Activated naive CD4-positive, alpha-beta T cell treated with Interleukin-2 at 50 U/mL for 16 hours (primary cell): ENCODE measurements around the gene MBD3L1.
A peak's percentile ranks its signal among the peaks of the same experiment; 100 is the strongest.

Experiments
- DNase-seq: peaks from one replicate; pipeline ENCODE4 v3.0.0-alpha.2; 2020

MBD3L1 gene

DNA sequence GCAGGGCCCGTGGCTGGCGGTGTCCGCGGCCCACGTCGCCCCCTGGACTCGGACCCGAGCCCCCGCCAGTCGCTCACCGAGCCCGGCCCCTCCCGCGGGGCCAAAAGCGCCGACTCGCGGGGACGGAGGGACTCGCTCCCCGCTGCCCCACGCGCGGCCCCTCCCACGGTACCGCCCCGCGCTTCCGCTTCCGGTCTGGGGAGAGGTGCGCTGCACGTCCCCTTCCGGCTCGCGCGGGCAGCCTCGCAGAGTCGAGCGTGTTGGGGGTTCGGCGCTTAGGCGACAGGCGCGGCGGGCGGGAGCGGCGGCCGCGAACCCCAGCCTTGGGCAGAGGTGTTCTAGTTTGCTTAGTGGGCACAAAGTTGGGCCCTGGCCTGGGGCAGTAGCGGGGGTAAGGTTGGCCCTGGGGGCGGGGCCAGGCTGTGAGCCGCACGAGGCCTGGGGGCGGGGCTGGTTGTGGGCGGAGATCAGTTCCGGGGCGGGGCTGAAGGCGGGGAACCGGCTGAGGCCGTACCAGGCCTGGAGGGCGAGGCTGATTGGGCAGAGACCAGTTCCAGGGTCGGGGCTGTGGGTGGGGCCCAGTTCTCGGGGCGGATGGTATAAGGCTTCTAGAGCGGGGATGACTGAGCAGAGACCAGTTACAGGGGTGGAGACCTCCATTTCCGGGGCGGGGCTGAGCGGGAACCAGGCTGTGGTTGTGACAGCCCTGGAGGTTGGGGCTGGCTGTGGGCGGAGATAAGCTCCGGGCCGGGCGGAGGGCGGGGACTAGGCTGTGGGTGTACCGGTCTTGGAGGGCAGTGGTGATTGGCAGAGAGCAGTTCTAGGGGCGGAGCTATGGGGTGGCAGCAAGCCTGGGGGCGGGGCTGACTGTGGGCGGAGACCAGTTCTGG is at the start of gene MBD3L1, which contains the start of gene ZNF558:
Gene MBD3L1 (plus strand): TSS at position 246 of the 890 bp plus-strand sequence. CDS start 10,302 bp downstream, outside the sequence.
Gene ZNF558 (minus strand): TSS at position 173 of the 890 bp plus-strand sequence. CDS start 9,645 bp downstream, outside the sequence.
- peak; percentile 100 for DNase-seq

GRCh38 chr19:8794823-8795222 is 37.4 kb upstream of the MBD3L1 start:
- DNase-seq = no peak

GRCh38 chr19:8806661-8807060 is 25.5 kb upstream of the MBD3L1 start:
- DNase-seq = no peak

- no peak for DNase-seq
Observed at GRCh38 chr19:8811315-8812172, 20.6 kb upstream of the MBD3L1 start.

GRCh38 chr19:8814176-8814575 is 18.0 kb upstream of the MBD3L1 start:
- DNase-seq = no peak

- DNase-seq = no peak
Observed at GRCh38 chr19:8815780-8816179, 16.4 kb upstream of the MBD3L1 start.

- no peak for DNase-seq
Observed at GRCh38 chr19:8820234-8820633, 11.9 kb upstream of the MBD3L1 start.

DNA sequence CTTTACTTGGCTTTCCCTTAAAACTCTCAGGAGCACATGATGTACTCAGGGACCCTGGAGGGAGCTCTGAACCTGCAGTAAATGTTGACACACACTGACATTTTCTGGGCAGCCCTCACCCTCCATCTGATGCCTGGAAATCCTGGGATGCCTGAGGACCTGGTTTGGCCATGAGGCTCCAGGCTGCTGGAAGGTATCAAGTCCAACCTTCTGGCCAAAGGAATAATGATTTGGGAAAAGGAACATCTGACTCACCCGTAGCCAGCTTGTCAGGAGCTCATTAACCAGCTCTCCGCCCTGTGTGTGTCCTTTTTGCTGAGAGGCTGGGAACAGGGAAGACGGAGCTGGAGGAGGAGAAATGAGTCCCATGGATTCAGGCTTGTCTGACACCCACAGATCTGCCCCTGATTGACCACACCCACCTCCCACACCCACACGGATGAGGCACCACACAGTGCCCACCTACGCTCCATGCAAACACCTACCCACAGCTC is 10.4 kb upstream of the MBD3L1 start:
- DNase-seq = no peak

GRCh38 chr19:8826371-8826770 is 5.8 kb upstream of the MBD3L1 start:
- DNase-seq = no peak

- DNase-seq = no peak
Observed at GRCh38 chr19:8827277-8827676, 4.9 kb upstream of the MBD3L1 start.

- DNase-seq = no peak
Observed at GRCh38 chr19:8831373-8831772, 804 bp upstream of the MBD3L1 start.

DNA sequence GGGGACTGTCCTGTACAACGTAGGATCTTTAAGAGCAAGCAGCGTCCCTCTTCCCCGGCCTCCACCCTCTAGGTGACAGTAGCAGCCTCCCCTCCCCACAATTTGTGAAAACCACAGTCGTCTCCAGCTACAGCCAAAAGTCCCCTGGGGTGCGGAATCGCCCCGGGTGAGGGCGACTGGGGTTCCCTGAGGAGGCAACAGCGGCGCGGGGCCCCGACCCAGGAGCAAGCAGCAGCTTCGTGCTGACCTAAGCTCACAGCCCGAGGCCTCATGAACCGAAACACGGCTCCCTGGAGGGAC is 395 bp upstream of the MBD3L1 start:
- DNase-seq = no peak

- no peak for DNase-seq
Observed at GRCh38 chr19:8835446-8835845, 3.3 kb downstream of the MBD3L1 start.

- DNase-seq = no peak
Observed at GRCh38 chr19:8835877-8836276, 3.7 kb downstream of the MBD3L1 start.

GRCh38 chr19:8840708-8841107 is 8.5 kb downstream of the MBD3L1 start:
- DNase-seq = no peak

- DNase-seq = no peak
Observed at GRCh38 chr19:8846819-8847218, 14.6 kb downstream of the MBD3L1 start.

DNA sequence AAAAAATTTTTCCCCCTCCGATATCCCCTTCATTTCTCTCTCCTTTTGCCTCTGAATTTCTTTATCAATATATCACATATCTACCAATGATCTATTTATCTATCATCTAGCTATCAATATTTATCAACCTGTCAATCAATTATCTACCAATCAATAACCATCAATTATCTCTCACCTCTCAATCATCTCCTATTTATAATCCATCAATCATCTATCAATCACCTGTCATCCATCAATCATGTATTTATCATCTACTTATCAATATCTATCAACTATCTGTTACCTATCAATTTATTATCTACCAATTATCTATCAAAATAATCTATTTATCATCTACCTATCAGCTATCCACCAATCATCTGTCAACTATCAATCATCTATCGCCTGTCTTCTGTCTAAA is 17.1 kb downstream of the MBD3L1 start:
- DNase-seq = no peak

DNA sequence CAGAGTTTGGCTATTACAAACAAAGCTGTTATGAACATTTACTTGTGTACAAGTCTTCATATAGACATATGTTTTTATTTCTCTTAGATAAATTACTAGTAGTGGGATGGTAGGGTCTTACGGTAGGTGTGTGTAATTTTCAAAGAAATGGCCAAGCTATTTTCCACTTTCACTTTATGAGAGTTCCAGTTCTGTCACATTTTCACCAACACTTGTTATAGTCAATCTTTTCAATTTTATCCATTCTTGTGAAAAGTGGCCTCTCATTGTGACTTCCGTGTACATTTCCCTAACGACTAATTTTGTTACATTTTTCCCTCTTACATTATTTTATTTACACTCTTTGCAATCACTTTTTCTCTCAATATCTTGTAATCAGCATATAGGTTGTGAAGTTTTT is 18.3 kb downstream of the MBD3L1 start:
- DNase-seq = no peak

GRCh38 chr19:8858260-8858659 is 26.1 kb downstream of the MBD3L1 start:
- no peak for DNase-seq

DNA sequence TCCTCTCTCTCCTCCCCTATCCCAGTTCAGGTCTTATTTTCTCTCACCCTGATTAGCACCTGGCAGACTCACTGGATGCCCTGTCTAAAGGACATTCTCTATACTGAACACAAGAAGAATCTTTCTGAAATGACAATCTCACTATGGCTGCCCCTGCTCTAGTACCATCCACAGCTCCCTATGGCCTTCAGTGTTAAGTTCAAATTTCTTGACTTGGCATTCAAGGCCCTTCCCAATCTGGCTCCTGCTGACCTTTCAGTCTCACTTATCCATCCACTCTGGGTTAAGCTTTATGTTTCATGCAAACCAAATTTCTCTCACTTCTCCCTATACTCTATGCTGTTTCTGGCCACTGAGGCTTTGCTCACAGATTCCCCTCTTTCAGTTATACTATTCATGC is 34.2 kb downstream of the MBD3L1 start:
- DNase-seq = no peak

DNA sequence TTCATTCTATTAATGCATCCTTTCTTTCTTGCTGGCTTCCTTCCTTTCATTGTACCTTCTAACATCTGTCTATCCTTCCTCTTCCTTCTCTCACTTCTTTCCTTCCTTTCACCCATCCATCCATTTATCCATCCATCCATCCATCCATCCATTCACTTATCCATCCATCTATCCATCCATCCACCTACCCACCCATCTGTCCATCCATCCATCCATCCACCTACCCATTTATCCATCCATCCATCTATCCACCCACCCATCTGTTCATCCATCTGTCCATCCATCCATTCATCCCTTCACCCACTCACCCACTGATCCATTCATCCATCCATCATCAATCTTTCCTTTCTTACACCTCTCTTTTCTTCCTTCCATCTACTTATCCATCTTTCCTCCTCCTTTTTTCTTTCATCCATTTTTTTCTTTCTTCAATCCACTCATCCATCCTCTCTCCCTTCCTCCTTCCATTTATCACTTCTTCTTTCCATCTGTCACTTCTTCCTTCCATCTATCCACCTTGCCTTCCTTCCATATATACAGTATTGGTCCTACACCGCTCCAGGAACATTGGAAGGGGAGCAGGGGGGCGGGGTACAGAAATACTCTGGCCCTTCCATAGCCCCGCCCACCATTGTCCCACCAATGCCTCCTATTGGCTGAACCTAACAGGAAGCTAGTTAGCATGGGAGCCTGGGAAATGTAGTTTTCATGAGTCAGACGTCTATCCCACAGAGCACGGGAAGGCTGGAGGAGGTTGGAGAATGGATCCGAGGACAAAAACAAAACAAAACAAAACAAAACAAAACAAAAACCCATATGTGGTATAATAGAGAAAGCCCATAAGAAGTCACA is 45.9 kb downstream of the MBD3L1 start:
- DNase-seq = no peak

DNA sequence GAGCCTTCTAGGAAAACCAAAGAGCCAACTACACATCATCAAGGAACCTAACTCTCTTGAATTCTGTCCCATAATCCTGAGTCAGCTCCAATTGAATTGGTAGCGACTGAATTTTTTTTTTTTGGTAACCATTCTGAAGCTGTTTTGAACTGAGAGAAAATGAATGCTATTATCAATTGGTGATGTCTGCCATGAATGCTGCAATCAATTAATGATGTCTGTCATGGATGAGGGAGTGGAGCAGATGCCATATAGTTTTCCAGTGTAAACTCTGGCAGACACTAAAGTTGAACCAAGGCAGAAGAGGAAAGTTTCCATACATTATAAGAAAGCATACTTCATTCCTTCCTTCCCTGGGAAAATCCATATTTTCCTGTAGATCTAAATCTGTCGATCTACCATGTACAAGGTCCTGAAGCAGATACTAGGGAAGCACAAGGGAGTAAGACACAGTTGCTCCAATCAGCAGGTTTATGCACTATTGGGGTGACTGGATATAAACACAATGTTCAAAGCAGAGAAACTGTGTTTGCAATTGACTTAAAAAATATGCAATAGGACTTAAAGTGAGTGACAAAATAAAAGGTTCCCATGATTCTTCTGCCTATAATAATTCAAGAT is 48.8 kb downstream of the MBD3L1 start:
- no peak for DNase-seq
